ENCODE results near the gene ADORA1. TPM values are rescaled to one million over a fixed set of nuclear protein-coding genes. Genes with fewer than 3 reads are reported as not detected.

Gene ADORA1
- total and polyA plus RNA-seq, 2 donors (not counting 3 experiments of a cell fraction or from before 2014, with no cell fraction given) = 0.15 TPM; not detected in 1

- no peaks in the 10 kb centered on the region for H3K36me3 ChIP-seq (ENCODE audit: control insufficient read depth in 2 of 2, extremely low read depth in 1 of 2, insufficient read depth in 2 of 2, low read length in 2 of 2)
- intact Hi-C loops (cut with micrococcal nuclease) (no loop called here), dilution Hi-C loops (cut with MboI; ENCODE audit: extremely low pct_ligation_motif_present, low sequenced_read_pairs) (no loop called here)
- BruUV-seq (replicated peaks) = no TSS peak
- H3K4me3 ChIP-seq (replicated peaks in 1 of 3; ENCODE audit: insufficient read depth in 1 of 3, low read depth in 1 of 3, low read length in 3 of 3) = no peak overlapping the region
- no peak overlapping the region for H3K9ac ChIP-seq (replicated peaks; ENCODE audit: extremely low read depth, insufficient read depth, low read length)
- peaks cover 39 to 50% of the 10 kb centered on the region in 2 experiments for H3K27me3 ChIP-seq (ENCODE audit: control insufficient read depth in 2 of 2, insufficient read depth in 2 of 2, low read length in 2 of 2)
- no peaks in the 10 kb centered on the region for H3K79me2 ChIP-seq (ENCODE audit: control insufficient read depth, insufficient read depth, low read length)
- H3K9me1 ChIP-seq (replicated peaks; ENCODE audit: control insufficient read depth, extremely low read depth, insufficient read depth, low read length) = no peaks in the 10 kb centered on the region
- DNase-seq (ENCODE audit: low read depth, low spot score) = no peak
- no peak for TF ChIP-seq FOS (IDR thresholded peaks at IDR 0.05; ENCODE audit: borderline replicate concordance, insufficient read depth, low read length)
- TF ChIP-seq POLR2AphosphoS5 (IDR thresholded peaks at IDR 0.05; ENCODE audit: insufficient read depth, low read depth, low read length) = no peak
- no peak for TF ChIP-seq CTCF (IDR thresholded peaks at IDR 0.05; ENCODE audit: extremely low read depth in 1 of 2, insufficient read depth in 1 of 2, low read depth in 1 of 2, low read length in 2 of 2)
- TF ChIP-seq POLR2A (IDR thresholded peaks at IDR 0.05; ENCODE audit: low read depth, low read length) = no peak
- TF ChIP-seq EZH2 (IDR thresholded peaks at IDR 0.05; ENCODE audit: borderline replicate concordance, low read depth, low read length, severe bottlenecking) = no peak
- TF ChIP-seq GATA2 (IDR thresholded peaks at IDR 0.05; ENCODE audit: insufficient read depth, insufficient read length, low read depth, low read length) = no peak
- no peak for TF ChIP-seq MYC (IDR thresholded peaks at IDR 0.05; ENCODE audit: low read depth, low read length)
- TF ChIP-seq, protein P1, sequence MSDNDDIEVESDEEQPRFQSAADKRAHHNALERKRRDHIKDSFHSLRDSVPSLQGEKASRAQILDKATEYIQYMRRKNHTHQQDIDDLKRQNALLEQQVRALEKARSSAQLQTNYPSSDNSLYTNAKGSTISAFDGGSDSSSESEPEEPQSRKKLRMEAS (IDR thresholded peaks at IDR 0.05; ENCODE audit: insufficient read depth, insufficient read length) = no peak
- no peak for TF ChIP-seq JUN (IDR thresholded peaks at IDR 0.05; ENCODE audit: borderline replicate concordance, insufficient read depth, insufficient read length, low read depth)
- ChIA-PET CTCF (interaction anchor here (2.3 kb wide), 1 partner anchor 39 kb away, joined by 7 read pairs; no protein-coding TSS in a partner anchor), POLR2A (no interaction called here)
- no peak overlapping the region for H3K27ac ChIP-seq (ENCODE audit: insufficient read depth, low read depth, low read length)
- no peak overlapping the region for H3K4me2 ChIP-seq (ENCODE audit: insufficient read depth, low read length)
- no peak for FAIRE-seq
- H4K20me1 ChIP-seq (replicated peaks; ENCODE audit: control insufficient read depth, extremely low read depth, insufficient read depth, low read length) = no peaks in the 10 kb centered on the region
- no peak overlapping the region for H2AFZ ChIP-seq (ENCODE audit: low read depth, low read length)
- no peaks in the 10 kb centered on the region for H3K4me1 ChIP-seq (ENCODE audit: control insufficient read depth, extremely low read depth, insufficient read depth, low read length)
- no peaks in the 10 kb centered on the region for H3K9me3 ChIP-seq (replicated peaks; ENCODE audit: control insufficient read depth, insufficient read depth, low read length)
These were observed 49.0 kb upstream of the ADORA1 start for GRCh38 chr1:203078478-203078877.
